ENCODE results near the gene ELOVL7. TPM values are rescaled to one million over a fixed set of nuclear protein-coding genes. Genes with fewer than 3 reads are reported as not detected.
"Not testable (repeated sequence)": the region's sequence is repeated elsewhere in the genome, so short reads cannot be mapped to it uniquely, and the experiment has no call there.

Gene ELOVL7
- total RNA-seq, 6 experiments from 2014 or later, result 0.07 to 0.17 TPM; not detected in 4

- TF ChIP-seq CTCF (IDR thresholded peaks at IDR 0.05), result no peak
- H3K4me3 Mint-ChIP-seq, result no peak overlapping the region
- H3K4me1 Mint-ChIP-seq (ENCODE audit: low read depth), result no peaks in the 10 kb centered on the region
- no peaks in the 10 kb centered on the region for H3K9me3 Mint-ChIP-seq
- peaks cover 8% of the 10 kb centered on the region for H3K27me3 Mint-ChIP-seq (ENCODE audit: insufficient read depth)
- DNase-seq, result no peak
- H3K27ac Mint-ChIP-seq, result no peak overlapping the region
- no peaks in the 10 kb centered on the region for H3K36me3 Mint-ChIP-seq (ENCODE audit: low read depth)
Measured at GRCh38 chr5:60743511-60744314, 100.4 kb downstream of the ELOVL7 start.

GRCh38 chr5:60740322-60740721, 103.7 kb downstream of the ELOVL7 start:
- H3K36me3 Mint-ChIP-seq (ENCODE audit: low read depth), result no peaks in the 10 kb centered on the region
- H3K4me3 Mint-ChIP-seq, result no peak overlapping the region
- peaks cover 10% of the 10 kb centered on the region for H3K27me3 Mint-ChIP-seq (ENCODE audit: insufficient read depth)
- no peaks in the 10 kb centered on the region for H3K9me3 Mint-ChIP-seq
- TF ChIP-seq CTCF (IDR thresholded peaks at IDR 0.05), result no peak
- no peak overlapping the region for H3K27ac Mint-ChIP-seq
- no peak for DNase-seq
- no peaks in the 10 kb centered on the region for H3K4me1 Mint-ChIP-seq (ENCODE audit: low read depth)

GRCh38 chr5:60738933-60739332, 105.1 kb downstream of the ELOVL7 start:
- H3K27ac Mint-ChIP-seq, result no peak overlapping the region
- no peak for DNase-seq
- no peaks in the 10 kb centered on the region for H3K4me1 Mint-ChIP-seq (ENCODE audit: low read depth)
- no peak overlapping the region for H3K4me3 Mint-ChIP-seq
- TF ChIP-seq CTCF (IDR thresholded peaks at IDR 0.05), result no peak
- H3K27me3 Mint-ChIP-seq (ENCODE audit: insufficient read depth), result peaks cover 7% of the 10 kb centered on the region
- no peaks in the 10 kb centered on the region for H3K9me3 Mint-ChIP-seq
- H3K36me3 Mint-ChIP-seq (ENCODE audit: low read depth), result no peaks in the 10 kb centered on the region

GRCh38 chr5:60738461-60738860, 105.6 kb downstream of the ELOVL7 start:
- Mint-ChIP-seq H3K27me3 (ENCODE audit: insufficient read depth) (peaks cover 5% of the 10 kb centered on the region), H3K36me3 (ENCODE audit: low read depth) (no peaks in the 10 kb centered on the region), H3K27ac (no peak overlapping the region), H3K4me3 (no peak overlapping the region), H3K9me3 (no peaks in the 10 kb centered on the region), H3K4me1 (ENCODE audit: low read depth) (no peaks in the 10 kb centered on the region)
- TF ChIP-seq CTCF (IDR thresholded peaks at IDR 0.05), result no peak
- DNase-seq, result no peak

- not testable (repeated sequence) for H3K27ac Mint-ChIP-seq; H3K4me1 Mint-ChIP-seq (ENCODE audit: low read depth); DNase-seq; H3K9me3 Mint-ChIP-seq; H3K4me3 Mint-ChIP-seq; H3K36me3 Mint-ChIP-seq (ENCODE audit: low read depth); H3K27me3 Mint-ChIP-seq (ENCODE audit: insufficient read depth)
Measured at GRCh38 chr5:60730858-60731257, 113.2 kb downstream of the ELOVL7 start.

GRCh38 chr5:60727033-60727679, 116.9 kb downstream of the ELOVL7 start:
- H3K27me3 Mint-ChIP-seq (ENCODE audit: insufficient read depth), result peaks cover 11% of the 10 kb centered on the region
- H3K27ac Mint-ChIP-seq, result no peak overlapping the region
- no peaks in the 10 kb centered on the region for H3K36me3 Mint-ChIP-seq (ENCODE audit: low read depth)
- H3K9me3 Mint-ChIP-seq, result no peaks in the 10 kb centered on the region
- H3K4me1 Mint-ChIP-seq (ENCODE audit: low read depth), result no peaks in the 10 kb centered on the region
- DNase-seq, result no peak
- no peak for TF ChIP-seq CTCF (IDR thresholded peaks at IDR 0.05)
- H3K4me3 Mint-ChIP-seq, result no peak overlapping the region
